Activated CD8-positive, alpha-beta memory T cell treated with anti-CD3 and anti-CD28 coated beads, Interleukin-2, amount 10 ng/mL, durations not matched to agents 7 days and 5 days (primary cell): ENCODE measurements around the gene SLC12A7. TPM values are rescaled to one million over a fixed set of nuclear protein-coding genes. Genes with fewer than 3 reads are reported as not detected.

Experiments used
- ATAC-seq: fragments of 150-1000 bp; cut with Tn5 transposase; one replicate; pipeline ENCODE4 v1.10.0; 2021; ENCODE audit warnings: moderate library complexity
- CTCF ChIA-PET: fragments of 350-600 bp; sonication (Branson Sonifier 250); formaldehyde crosslinking; loops from one replicate; lab custom pipeline; 2021; ENCODE audit warnings: antibody characterized with exemption; lab: Charles Lee
- DNase-seq: peaks from one replicate; pipeline ENCODE4 v3.0.0-alpha.2; 2020
- H3K27ac Mint-ChIP-seq: one replicate; pipeline ENCODE4 v1.8.0; 2021; ENCODE audit warnings: mild to moderate bottlenecking, mixed read lengths
- H3K27me3 Mint-ChIP-seq: one replicate; pipeline ENCODE4 v1.8.0; 2021; ENCODE audit warnings: mixed read lengths
- H3K36me3 Mint-ChIP-seq: one replicate; pipeline ENCODE4 v1.8.0; 2021; ENCODE audit warnings: mild to moderate bottlenecking, mixed read lengths
- H3K4me1 Mint-ChIP-seq: one replicate; pipeline ENCODE4 v1.8.0; 2021; ENCODE audit warnings: mixed read lengths
- H3K4me3 Mint-ChIP-seq: one replicate; pipeline ENCODE4 v1.8.0; 2021; ENCODE audit warnings: mild to moderate bottlenecking, moderate library complexity, mixed read lengths
- H3K9me3 Mint-ChIP-seq: one replicate; pipeline ENCODE4 v1.8.0; 2022; ENCODE audit warnings: low read depth, mixed read lengths
- total RNA-seq, 2 experiments: library from RNA; stranded (reverse); gene quantifications; one replicate each; pipeline ENCODE4 v1.2.3, GENCODE V29; 2021

SLC12A7 gene
- total RNA-seq, 2 experiments from 2014 or later: 6.6 to 12.2 TPM

DNA sequence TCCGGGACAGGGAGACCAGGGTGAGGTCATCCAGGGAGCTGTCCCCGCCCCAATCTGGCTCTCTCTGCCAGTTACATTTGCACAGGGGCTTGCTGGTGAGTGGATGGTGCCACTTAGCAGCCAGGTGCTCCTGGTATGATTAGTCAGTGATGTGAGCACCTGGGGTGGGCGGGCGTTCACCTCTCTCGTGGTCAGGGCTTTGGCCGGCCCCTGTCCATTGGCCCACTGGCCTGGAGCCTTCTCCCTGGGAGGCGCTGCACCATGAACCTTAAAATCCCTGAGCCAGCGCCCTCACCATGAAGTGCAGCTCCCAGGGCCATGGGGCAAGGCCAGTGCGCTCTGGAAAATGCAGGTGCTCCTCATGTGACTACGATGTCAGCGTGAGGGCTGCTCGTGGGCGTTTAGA is 101.2 kb downstream of the SLC12A7 start:
- no peak for ATAC-seq
- Mint-ChIP-seq H3K27me3 (peaks cover 49% of the 10 kb centered on the region), H3K4me3 (no peak overlapping the region)

DNA sequence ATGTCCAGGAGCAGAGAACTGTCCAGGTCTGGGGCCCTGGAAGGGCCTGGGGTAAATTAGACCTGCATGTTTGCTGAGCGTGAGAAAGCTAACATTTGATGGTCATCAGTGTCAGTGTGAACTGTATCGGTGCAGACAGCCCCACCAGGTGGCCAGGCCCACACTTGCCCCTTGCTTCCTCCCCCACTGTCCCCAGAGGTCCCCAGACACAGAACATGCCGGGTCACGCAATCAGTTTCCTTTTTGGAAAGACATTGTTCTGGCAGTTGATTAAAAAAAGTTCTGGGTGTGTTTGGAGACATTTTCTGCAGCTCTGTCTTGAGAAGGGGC is 101.7 kb downstream of the SLC12A7 start:
- Mint-ChIP-seq H3K36me3 (no peaks in the 10 kb centered on the region), H3K27ac (no peak overlapping the region), H3K27me3 (peaks cover 52% of the 10 kb centered on the region), H3K4me3 (no peak overlapping the region), H3K9me3 (no peaks in the 10 kb centered on the region), H3K4me1 (peaks cover 9% of the 10 kb centered on the region)
- DNase-seq (no peak), ATAC-seq (no peak)
- CTCF ChIA-PET: interaction anchor here (0.9 to 3.4 kb wide), 10 partner anchors 9 to 157 kb away, joined by 3 to 27 read pairs (median 3); no protein-coding TSS in a partner anchor

More for the DNA sequence above, 101.2 kb downstream of the SLC12A7 start:
- Mint-ChIP-seq H3K9me3 (no peaks in the 10 kb centered on the region), H3K4me1 (peaks cover 9% of the 10 kb centered on the region), H3K27ac (no peak overlapping the region), H3K36me3 (no peaks in the 10 kb centered on the region)
- no peak for DNase-seq
- CTCF ChIA-PET: interaction anchor here (0.9 to 3.4 kb wide), 9 partner anchors 9 to 157 kb away, joined by 3 to 27 read pairs (median 3); no protein-coding TSS in a partner anchor

DNA sequence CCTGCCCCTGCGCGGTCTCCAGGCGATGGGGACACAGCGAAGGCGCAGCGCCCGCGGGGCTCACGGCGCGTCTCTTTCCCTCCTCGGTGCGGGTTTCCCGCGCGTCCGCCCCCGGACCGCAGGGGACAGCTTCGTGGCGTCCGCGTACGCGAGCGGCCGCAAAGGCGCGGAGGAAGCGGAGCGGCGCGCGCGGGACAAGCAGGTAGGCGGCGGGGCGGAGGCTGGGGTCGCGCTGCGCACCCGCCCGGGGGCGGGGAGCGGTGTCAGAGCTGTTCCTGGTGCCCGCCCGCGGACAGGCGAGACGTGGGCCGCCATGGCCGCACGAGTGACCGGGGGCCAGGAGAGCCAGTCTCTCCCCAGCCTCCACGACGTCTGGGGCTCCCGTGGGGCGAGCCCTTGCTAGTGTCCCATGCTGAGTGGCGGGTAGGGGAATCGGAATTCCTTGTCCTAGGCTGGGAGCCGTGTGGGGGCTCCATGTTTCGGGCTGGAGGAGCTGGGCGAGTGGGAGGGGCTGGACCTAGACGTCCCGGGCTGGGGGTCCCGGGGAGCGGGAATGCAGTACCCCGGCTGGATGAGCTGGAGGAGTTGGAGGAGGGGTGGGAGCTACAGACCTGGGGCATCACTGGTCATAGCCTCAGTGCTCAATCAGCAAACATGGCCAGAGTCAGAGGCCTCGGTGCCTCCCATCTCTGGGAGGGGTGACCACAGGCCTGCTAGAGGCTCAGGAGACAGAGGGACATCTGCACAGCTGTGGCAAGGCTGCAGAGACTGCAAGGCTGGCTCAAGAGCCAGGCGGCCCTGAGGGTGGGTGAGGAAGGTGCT is 102.3 kb downstream of the SLC12A7 start:
- Mint-ChIP-seq H3K27me3 (peaks cover 52% of the 10 kb centered on the region), H3K9me3 (no peaks in the 10 kb centered on the region), H3K36me3 (no peaks in the 10 kb centered on the region), H3K27ac (no peak overlapping the region), H3K4me1 (peaks cover 9% of the 10 kb centered on the region), H3K4me3 (no peak overlapping the region)
- ATAC-seq: no peak
- CTCF ChIA-PET: interaction anchor here (0.9 to 3.4 kb wide), 10 partner anchors 12 to 290 kb away, joined by 3 to 27 read pairs (median 3); no protein-coding TSS in a partner anchor
- no peak for DNase-seq

DNA sequence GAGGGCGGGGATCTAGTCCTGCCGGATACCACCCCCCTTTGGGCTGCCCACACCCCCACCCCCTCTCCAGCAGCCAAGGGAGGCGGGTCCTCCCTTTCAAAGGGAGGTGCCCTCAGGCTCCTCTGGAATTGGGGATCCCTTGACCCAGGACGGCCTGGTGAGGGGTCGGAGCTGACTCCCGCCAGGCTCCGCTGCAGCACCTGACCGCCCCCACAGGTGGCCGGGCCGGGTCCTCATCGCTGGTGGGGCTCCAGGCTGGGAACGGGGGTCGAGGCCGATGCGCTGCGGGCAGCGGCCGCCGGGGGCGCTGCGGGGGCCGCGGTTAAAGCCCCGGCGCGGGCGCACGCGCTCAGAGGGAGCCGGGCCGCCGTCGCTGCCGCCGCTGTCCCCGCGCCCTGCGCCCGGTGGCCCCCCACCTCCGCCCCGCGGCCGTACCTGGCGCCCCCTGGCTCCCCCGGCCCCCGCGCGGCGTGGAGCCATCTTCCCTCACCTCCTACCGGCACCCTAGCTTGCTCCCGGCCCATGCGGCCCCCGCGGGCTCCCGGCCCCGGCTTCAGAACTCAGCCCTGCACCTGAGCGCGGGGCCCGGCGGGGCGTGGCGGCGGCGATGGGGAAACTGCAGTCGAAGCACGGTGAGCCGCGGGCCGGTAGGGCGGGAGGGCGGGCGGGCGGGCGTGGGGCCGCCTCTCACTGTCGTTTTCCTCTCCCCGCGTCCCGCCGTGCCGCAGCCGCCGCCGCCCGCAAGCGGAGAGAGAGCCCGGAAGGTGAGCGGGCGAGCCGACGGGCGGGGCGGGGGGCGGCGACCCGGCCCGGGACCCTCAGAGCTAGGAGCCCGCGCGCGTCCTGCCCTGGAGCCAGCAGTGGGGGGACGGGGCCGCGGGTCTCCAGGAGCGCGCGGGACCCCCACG is 103.2 kb downstream of the SLC12A7 start, which contains the start of gene NKD2:
TSS of gene NKD2 (plus strand) at position 352 of the 908 bp plus-strand sequence. CDS start at position 608, 256 bp downstream.
- ATAC-seq (peak; percentile 59), DNase-seq (peak; percentile 41)
- Mint-ChIP-seq H3K27ac (no peak within 1 kb of the TSS), H3K4me1 (peaks cover 14% of the 10 kb centered on the region), H3K4me3 (no peak within 1 kb of the TSS), H3K36me3 (no peaks in the 10 kb centered on the region), H3K27me3 (peaks cover 59% of the 10 kb centered on the region), H3K9me3 (no peaks in the 10 kb centered on the region)
- CTCF ChIA-PET: interaction anchor here (0.9 to 3.4 kb wide), 7 partner anchors 12 to 290 kb away, joined by 3 to 27 read pairs (median 3); no protein-coding TSS in a partner anchor

DNA sequence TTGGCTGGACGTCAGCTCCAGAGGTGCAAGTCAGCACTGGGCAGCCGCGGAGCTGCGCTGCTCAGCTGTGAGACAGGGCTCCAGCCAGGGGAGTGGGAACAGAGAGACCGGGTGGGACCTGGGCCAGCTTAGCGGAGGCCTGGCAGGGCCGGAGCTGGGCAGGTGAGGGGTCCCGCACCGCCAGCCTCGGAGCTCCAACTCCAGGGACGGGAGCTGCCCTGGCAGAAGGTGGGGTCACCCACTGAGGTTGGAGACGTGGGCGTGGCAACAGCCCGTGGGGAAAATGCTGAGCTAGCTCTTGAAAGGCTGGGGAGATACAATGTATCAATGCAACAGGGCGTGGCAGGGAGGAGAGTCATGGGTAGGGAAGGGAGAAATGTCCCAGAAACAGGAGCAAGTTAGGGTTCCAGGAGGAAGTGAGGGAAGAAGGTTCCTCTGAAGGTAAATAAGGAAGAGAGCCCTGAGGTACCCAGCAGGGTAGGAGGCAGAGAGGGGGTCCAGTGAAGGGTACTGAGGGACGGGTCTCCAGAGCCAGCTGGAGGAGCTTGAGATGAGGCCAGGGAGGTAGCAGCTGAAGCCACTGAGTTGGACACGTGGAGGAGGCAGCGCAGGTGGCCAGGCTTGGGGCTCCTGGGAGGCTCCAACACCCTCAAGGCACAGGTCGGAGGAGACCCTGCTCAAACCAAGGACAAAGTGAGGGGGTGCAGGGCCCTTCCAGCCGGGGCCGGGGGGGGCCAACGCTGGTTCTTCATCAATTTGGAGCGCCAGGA is 104.0 kb downstream of the SLC12A7 start:
- DNase-seq (peak; percentile 39), ATAC-seq (no peak)
- Mint-ChIP-seq H3K4me3 (no peak overlapping the region), H3K27me3 (peaks cover 68% of the 10 kb centered on the region), H3K9me3 (no peaks in the 10 kb centered on the region), H3K4me1 (peaks cover 21% of the 10 kb centered on the region), H3K36me3 (no peaks in the 10 kb centered on the region), H3K27ac (no peak overlapping the region)
- CTCF ChIA-PET: interaction anchor here (1.2 kb wide), 1 partner anchor 8 kb away, joined by 3 read pairs; no protein-coding TSS in a partner anchor

DNA sequence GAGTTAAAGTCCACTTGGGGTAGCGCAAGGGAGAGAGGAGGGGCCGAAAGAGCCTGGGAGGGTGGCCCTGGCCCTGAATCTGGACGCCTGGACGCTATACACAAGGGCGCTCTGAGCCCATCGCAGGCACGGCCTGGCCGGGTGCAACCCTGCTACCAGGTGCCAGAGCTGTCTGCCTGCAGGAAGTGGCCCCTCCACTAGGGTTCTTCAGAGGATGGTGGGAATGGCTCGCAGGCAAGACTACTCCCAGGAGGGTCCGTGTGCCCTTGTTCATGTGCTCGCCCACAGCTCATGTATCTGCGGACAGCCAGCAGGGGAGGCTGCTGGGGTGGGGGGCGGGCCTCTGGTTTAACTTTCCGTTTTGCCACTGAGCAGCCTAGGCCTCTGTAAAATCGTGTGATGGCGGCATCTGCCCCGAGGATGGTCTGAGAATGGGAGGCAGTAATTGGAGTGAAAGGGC is 104.6 kb downstream of the SLC12A7 start:
- peaks cover 71% of the 10 kb centered on the region for H3K27me3 Mint-ChIP-seq
- H3K4me1 Mint-ChIP-seq: peaks cover 21% of the 10 kb centered on the region
- H3K27ac Mint-ChIP-seq: no peak overlapping the region
- DNase-seq (peak; percentile 38), ATAC-seq (no peak)
- H3K9me3 Mint-ChIP-seq: no peaks in the 10 kb centered on the region
- no peaks in the 10 kb centered on the region for H3K36me3 Mint-ChIP-seq
- CTCF ChIA-PET: interaction anchor here (1.2 to 2.4 kb wide), 2 partner anchors 9 to 134 kb away, joined by 3 to 10 read pairs; no protein-coding TSS in a partner anchor
- H3K4me3 Mint-ChIP-seq: no peak overlapping the region

DNA sequence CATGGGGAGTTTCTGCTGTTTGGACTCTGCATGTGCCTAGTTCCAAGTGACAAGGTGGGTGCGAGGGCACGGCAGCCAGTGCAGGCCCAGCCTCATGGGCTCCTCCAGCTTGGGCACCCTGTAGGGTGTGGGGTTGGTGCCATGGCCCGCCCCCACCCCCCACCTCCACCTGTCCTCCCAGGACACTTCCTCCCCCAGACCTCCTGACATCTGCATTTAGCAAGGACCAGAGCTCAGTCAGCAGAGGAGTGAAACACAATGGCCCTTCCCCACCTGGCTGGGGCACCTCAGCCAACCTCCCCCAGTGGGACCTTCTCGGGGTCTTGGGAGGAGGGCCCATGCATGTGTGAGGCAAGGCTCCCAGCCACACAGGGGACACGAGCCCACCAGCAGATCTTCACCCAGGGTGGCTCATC is 105.2 kb downstream of the SLC12A7 start:
- Mint-ChIP-seq H3K36me3 (no peaks in the 10 kb centered on the region), H3K27me3 (peaks cover 76% of the 10 kb centered on the region), H3K4me3 (no peak overlapping the region), H3K9me3 (no peaks in the 10 kb centered on the region), H3K4me1 (peaks cover 23% of the 10 kb centered on the region), H3K27ac (no peak overlapping the region)
- ATAC-seq (no peak), DNase-seq (peak; percentile 37)
- CTCF ChIA-PET: interaction anchor here (2.4 kb wide), 1 partner anchor 134 kb away, joined by 10 read pairs; no protein-coding TSS in a partner anchor

DNA sequence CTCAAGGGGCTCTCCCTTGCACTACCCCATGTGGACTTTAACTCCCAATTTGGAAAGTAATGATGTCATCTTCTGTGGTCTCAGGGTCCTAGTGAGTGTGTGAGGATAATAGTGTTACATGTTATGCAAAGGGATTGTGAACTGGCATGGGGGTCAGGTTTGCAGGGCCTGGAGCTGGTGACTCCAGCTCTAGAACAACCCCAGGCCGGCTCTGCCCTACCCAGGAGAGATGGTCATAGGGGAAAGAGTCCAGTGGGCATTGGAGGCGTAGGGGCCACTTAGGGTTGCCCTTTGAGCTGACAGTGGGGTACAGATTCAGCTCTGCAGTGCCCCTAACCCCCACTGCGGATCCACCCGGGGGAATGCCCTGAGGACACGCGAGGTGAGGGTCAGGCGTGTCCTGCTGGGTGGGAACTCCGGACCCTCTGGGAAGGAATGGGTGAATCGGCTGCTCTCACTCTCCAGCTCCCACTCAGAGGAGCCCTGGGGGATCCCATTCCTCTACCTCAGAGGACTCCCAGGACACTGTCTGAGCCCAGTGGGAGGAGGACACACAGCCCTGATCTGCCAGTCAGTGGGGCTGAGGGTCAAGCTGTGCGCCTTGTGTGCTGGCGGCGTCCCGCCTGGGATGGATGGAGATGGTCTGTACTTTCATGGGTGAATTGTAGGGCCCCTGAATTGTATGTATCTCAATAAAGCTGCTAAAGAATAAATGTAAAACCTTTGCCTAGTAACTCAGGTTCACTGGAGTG is 105.8 kb downstream of the SLC12A7 start:
- Mint-ChIP-seq H3K36me3 (no peaks in the 10 kb centered on the region), H3K4me1 (peaks cover 20% of the 10 kb centered on the region), H3K27ac (no peak overlapping the region), H3K9me3 (no peaks in the 10 kb centered on the region), H3K27me3 (peaks cover 73% of the 10 kb centered on the region), H3K4me3 (no peak overlapping the region)
- peak; percentile 34 for DNase-seq
- ATAC-seq: no peak
- CTCF ChIA-PET: interaction anchor here (2.4 kb wide), 1 partner anchor 135 kb away, joined by 10 read pairs; no protein-coding TSS in a partner anchor

DNA sequence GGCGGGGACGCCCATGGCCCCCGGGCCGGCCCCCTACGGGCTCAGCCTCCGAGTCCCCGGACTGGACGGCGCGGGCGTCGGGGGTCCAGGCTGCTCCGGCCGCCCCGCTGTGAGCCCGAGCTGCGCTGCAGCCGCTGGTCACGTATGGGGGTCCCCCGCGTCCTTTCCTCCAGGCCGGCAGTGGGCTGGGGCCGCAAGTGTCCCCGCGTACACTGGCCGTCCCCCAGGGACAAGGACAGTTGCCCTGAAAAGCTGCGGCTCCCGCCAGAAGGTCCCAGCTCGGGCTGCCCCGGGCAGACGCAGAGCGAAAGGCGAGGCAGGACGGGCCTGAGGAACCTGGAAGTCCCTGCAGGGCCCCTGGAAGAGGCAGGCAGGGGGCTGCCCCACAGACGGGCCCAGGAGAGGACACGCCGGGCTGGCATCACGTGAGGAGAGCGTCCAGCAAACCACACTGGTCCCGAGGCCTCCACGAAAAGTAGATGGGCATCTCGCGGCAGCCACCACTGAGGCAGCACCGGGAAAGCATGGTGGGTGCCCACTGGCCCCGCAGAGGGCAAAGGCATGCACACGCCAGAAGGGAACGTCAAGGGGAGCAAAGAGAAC is 106.5 kb downstream of the SLC12A7 start:
- peak; percentile 31 for DNase-seq
- Mint-ChIP-seq H3K4me1 (peaks cover 19% of the 10 kb centered on the region), H3K27me3 (peaks cover 69% of the 10 kb centered on the region), H3K27ac (no peak overlapping the region), H3K36me3 (no peaks in the 10 kb centered on the region), H3K9me3 (no peaks in the 10 kb centered on the region), H3K4me3 (no peak overlapping the region)
- no peak for ATAC-seq
- CTCF ChIA-PET: interaction anchor here (1.0 to 2.4 kb wide), 2 partner anchors 9 to 135 kb away, joined by 4 to 10 read pairs; no protein-coding TSS in a partner anchor

DNA sequence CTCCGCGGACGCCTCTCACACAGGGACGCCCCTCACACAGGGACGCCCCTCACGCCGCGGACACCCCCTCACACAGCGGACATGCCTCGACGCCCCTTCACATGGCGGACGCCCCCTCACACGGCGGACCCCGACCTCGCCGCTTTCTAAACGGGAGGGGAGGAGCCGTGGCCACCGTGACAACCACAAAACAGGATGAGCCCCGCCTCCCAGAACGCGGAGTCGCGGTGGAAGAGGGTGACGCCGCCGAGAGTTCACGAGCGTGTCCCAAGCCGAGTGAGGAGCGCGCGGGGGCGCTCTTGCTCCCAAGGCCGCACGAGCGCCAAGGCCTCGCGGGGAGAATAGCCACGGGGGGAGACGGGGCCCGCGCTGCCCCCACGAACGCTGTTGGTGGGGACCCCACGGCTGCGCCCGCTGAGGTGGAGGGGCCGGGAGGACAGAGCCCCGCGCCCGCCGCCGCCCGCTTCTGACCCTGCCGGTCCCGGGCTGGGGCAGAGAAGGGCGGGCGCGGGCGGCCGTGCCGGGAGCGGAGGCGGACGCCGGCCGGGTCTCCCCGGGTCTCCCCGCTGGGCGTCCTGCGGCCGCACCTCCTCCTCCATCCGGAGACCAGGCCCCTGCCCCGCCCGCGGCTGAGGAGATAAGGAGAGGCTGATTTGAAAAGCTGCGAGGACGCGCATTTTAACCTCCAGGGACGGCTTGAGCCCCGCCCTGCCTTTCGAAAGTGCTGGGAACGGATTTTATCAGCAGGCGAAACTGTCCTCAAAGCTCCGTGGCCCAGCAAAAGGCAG is 107.2 kb downstream of the SLC12A7 start:
- peak; percentile 50 for DNase-seq
- Mint-ChIP-seq H3K36me3 (no peaks in the 10 kb centered on the region), H3K4me1 (peaks cover 18% of the 10 kb centered on the region), H3K4me3 (no peak overlapping the region), H3K27me3 (peaks cover 64% of the 10 kb centered on the region), H3K9me3 (no peaks in the 10 kb centered on the region), H3K27ac (no peak overlapping the region)
- CTCF ChIA-PET: interaction anchor here (1.0 to 2.4 kb wide), 2 partner anchors 9 to 136 kb away, joined by 4 to 10 read pairs; no protein-coding TSS in a partner anchor
- peak; percentile 50 for ATAC-seq
